T-helper 17 cell (primary cell): Measurements from ENCODE around the gene TMEM192. TPM values are rescaled to one million over a fixed set of nuclear protein-coding genes. Genes with fewer than 3 reads are reported as not detected.
"Not testable (repeated sequence)": the region's sequence is repeated elsewhere in the genome, so short reads cannot be mapped to it uniquely, and the experiment has no call there.

ENCODE experiments used
- ATAC-seq: fragments of 150-1000 bp; cut with Tn5 transposase; 2 replicates; pipeline ENCODE4 v1.10.0; 2021; ENCODE audit warnings: mild to moderate bottlenecking, moderate library complexity
- DNase-seq, 3 donors: peaks; one replicate each; pipeline versions ENCODE4 v3.0.0 to v3.0.0-alpha.2; 2020 to 2021
- H3K9me3 ChIP-seq: one replicate; pipeline ENCODE4 v1.7.0; 2013; ENCODE audit warnings: low read length, mild to moderate bottlenecking; ENCODE audit not compliant: control insufficient read depth, poor library complexity, severe bottlenecking
- H3K27ac Mint-ChIP-seq: one replicate; pipeline ENCODE4 v1.8.0; 2022; ENCODE audit warnings: mild to moderate bottlenecking, moderate library complexity, mixed read lengths
- H3K27me3 Mint-ChIP-seq: one replicate; pipeline ENCODE4 v1.8.0; 2022; ENCODE audit warnings: mixed read lengths
- H3K36me3 Mint-ChIP-seq: one replicate; pipeline ENCODE4 v1.8.0; 2022; ENCODE audit warnings: low read depth, mixed read lengths
- H3K4me1 Mint-ChIP-seq: one replicate; pipeline ENCODE4 v1.8.0; 2022; ENCODE audit warnings: mild to moderate bottlenecking, mixed read lengths
- H3K4me3 Mint-ChIP-seq: one replicate; pipeline ENCODE4 v1.8.0; 2022; ENCODE audit warnings: mild to moderate bottlenecking, moderate library complexity, mixed read lengths
- total RNA-seq, 4 donors: library from RNA in 2 of 4; stranded (reverse) in 2 of 4; gene quantifications; one replicate each; pipeline ENCODE4 v1.2.3 and lab custom pipeline; 2022 to 2026

Gene TMEM192
- total RNA-seq, 2 donors from 2014 or later: 6.7 to 7.0 TPM

- not testable (repeated sequence) for H3K27ac Mint-ChIP-seq, H3K4me3 Mint-ChIP-seq, H3K36me3 Mint-ChIP-seq, H3K4me1 Mint-ChIP-seq, H3K9me3 ChIP-seq, DNase-seq, ATAC-seq
- peaks cover 46% of the 10 kb centered on the region for H3K27me3 Mint-ChIP-seq
Observed at GRCh38 chr4:165125869-165126499, 13.3 kb upstream of the TMEM192 start.

- peaks cover 45% of the 10 kb centered on the region for H3K27me3 Mint-ChIP-seq
- no peak overlapping the region for H3K27ac Mint-ChIP-seq
- no peaks in the 10 kb centered on the region for H3K4me1 Mint-ChIP-seq
- H3K36me3 Mint-ChIP-seq: peaks cover 8% of the 10 kb centered on the region
- no peak overlapping the region for H3K4me3 Mint-ChIP-seq
- DNase-seq (no peak), ATAC-seq (no peak)
- H3K9me3 ChIP-seq: no peaks in the 10 kb centered on the region
Observed at GRCh38 chr4:165124488-165124887, 11.8 kb upstream of the TMEM192 start.

GRCh38 chr4:165118256-165118909 lies 5.7 kb upstream of the TMEM192 start:
- peaks cover 3% of the 10 kb centered on the region for H3K36me3 Mint-ChIP-seq
- H3K9me3 ChIP-seq: no peaks in the 10 kb centered on the region
- peaks cover 21% of the 10 kb centered on the region for H3K27me3 Mint-ChIP-seq
- H3K27ac Mint-ChIP-seq: no peak overlapping the region
- H3K4me1 Mint-ChIP-seq: no peaks in the 10 kb centered on the region
- no peak overlapping the region for H3K4me3 Mint-ChIP-seq
- no peak for DNase-seq
- no peak for ATAC-seq

- DNase-seq (no peak), ATAC-seq (no peak)
- H3K36me3 Mint-ChIP-seq: no peaks in the 10 kb centered on the region
- H3K4me1 Mint-ChIP-seq: peaks cover 8% of the 10 kb centered on the region
- H3K9me3 ChIP-seq: no peaks in the 10 kb centered on the region
- H3K27ac Mint-ChIP-seq: no peak overlapping the region
- no peak overlapping the region for H3K4me3 Mint-ChIP-seq
- H3K27me3 Mint-ChIP-seq: peaks cover 17% of the 10 kb centered on the region
Observed at GRCh38 chr4:165115301-165115700, 2.6 kb upstream of the TMEM192 start.

GRCh38 chr4:165111906-165112367 lies 723 bp downstream of the TMEM192 start:
- Mint-ChIP-seq H3K4me3 (peak overlapping the region; percentile 95), H3K36me3 (peaks cover 3% of the 10 kb centered on the region), H3K27me3 (peaks cover 5% of the 10 kb centered on the region), H3K27ac (peak overlapping the region; percentile 89), H3K4me1 (peaks cover 24% of the 10 kb centered on the region)
- no peaks in the 10 kb centered on the region for H3K9me3 ChIP-seq
- DNase-seq (no peak), ATAC-seq (no peak)

GRCh38 chr4:165106518-165106917 lies 6.1 kb downstream of the TMEM192 start:
- Mint-ChIP-seq H3K36me3 (peaks cover 3% of the 10 kb centered on the region), H3K4me3 (no peak overlapping the region), H3K27me3 (no peaks in the 10 kb centered on the region), H3K4me1 (peaks cover 27% of the 10 kb centered on the region), H3K27ac (peak overlapping the region; percentile 71)
- DNase-seq (no peak), ATAC-seq (no peak)
- no peaks in the 10 kb centered on the region for H3K9me3 ChIP-seq

GRCh38 chr4:165101641-165102040 lies 11.0 kb downstream of the TMEM192 start:
- H3K9me3 ChIP-seq: no peaks in the 10 kb centered on the region
- ATAC-seq (no peak), DNase-seq (no peak)
- Mint-ChIP-seq H3K27ac (no peak overlapping the region), H3K4me1 (peaks cover 11% of the 10 kb centered on the region), H3K27me3 (no peaks in the 10 kb centered on the region), H3K4me3 (no peak overlapping the region), H3K36me3 (no peaks in the 10 kb centered on the region)

- ATAC-seq: no peak
- no peak for DNase-seq
- H3K4me3 Mint-ChIP-seq: no peak overlapping the region
- no peaks in the 10 kb centered on the region for H3K4me1 Mint-ChIP-seq
- no peaks in the 10 kb centered on the region for H3K27me3 Mint-ChIP-seq
- no peak overlapping the region for H3K27ac Mint-ChIP-seq
- no peaks in the 10 kb centered on the region for H3K36me3 Mint-ChIP-seq
- H3K9me3 ChIP-seq: no peaks in the 10 kb centered on the region
Observed at GRCh38 chr4:165096776-165097175, 15.9 kb downstream of the TMEM192 start.

- Mint-ChIP-seq H3K4me1 (no peaks in the 10 kb centered on the region), H3K36me3 (no peaks in the 10 kb centered on the region), H3K4me3 (no peak overlapping the region), H3K27ac (no peak overlapping the region), H3K27me3 (no peaks in the 10 kb centered on the region)
- H3K9me3 ChIP-seq: no peaks in the 10 kb centered on the region
- DNase-seq: no peak
- ATAC-seq: no peak
Observed at GRCh38 chr4:165095291-165095690, 17.4 kb downstream of the TMEM192 start.

GRCh38 chr4:165094873-165095272 lies 17.8 kb downstream of the TMEM192 start:
- H3K36me3 Mint-ChIP-seq: no peaks in the 10 kb centered on the region
- no peak for DNase-seq
- H3K27me3 Mint-ChIP-seq: no peaks in the 10 kb centered on the region
- no peaks in the 10 kb centered on the region for H3K4me1 Mint-ChIP-seq
- H3K9me3 ChIP-seq: no peaks in the 10 kb centered on the region
- peak overlapping the region; percentile 43 for H3K27ac Mint-ChIP-seq
- no peak for ATAC-seq
- no peak overlapping the region for H3K4me3 Mint-ChIP-seq

- H3K27ac Mint-ChIP-seq, H3K27me3 Mint-ChIP-seq, H3K4me1 Mint-ChIP-seq, H3K4me3 Mint-ChIP-seq, H3K9me3 ChIP-seq, H3K36me3 Mint-ChIP-seq, ATAC-seq, DNase-seq: not testable (repeated sequence)
Observed at GRCh38 chr4:165092187-165092586, 20.5 kb downstream of the TMEM192 start.

- Mint-ChIP-seq H3K27ac (no peak overlapping the region), H3K36me3 (peaks cover 9% of the 10 kb centered on the region), H3K27me3 (no peaks in the 10 kb centered on the region), H3K4me3 (no peak overlapping the region), H3K4me1 (peaks cover 5% of the 10 kb centered on the region)
- DNase-seq (no peak), ATAC-seq (no peak)
- H3K9me3 ChIP-seq: no peaks in the 10 kb centered on the region
Observed at GRCh38 chr4:165088366-165088765, 24.3 kb downstream of the TMEM192 start.

- DNase-seq: no peak
- H3K9me3 ChIP-seq: no peaks in the 10 kb centered on the region
- no peak for ATAC-seq
- H3K27ac Mint-ChIP-seq: peak overlapping the region; percentile 27
- no peaks in the 10 kb centered on the region for H3K27me3 Mint-ChIP-seq
- no peak overlapping the region for H3K4me3 Mint-ChIP-seq
- H3K36me3 Mint-ChIP-seq: peaks cover 9% of the 10 kb centered on the region
- H3K4me1 Mint-ChIP-seq: peaks cover 5% of the 10 kb centered on the region
Observed at GRCh38 chr4:165085946-165086345, 26.7 kb downstream of the TMEM192 start.

- not testable (repeated sequence) for DNase-seq, H3K36me3 Mint-ChIP-seq, H3K9me3 ChIP-seq, H3K27me3 Mint-ChIP-seq, H3K4me1 Mint-ChIP-seq, H3K27ac Mint-ChIP-seq, H3K4me3 Mint-ChIP-seq, ATAC-seq
Observed at GRCh38 chr4:165084787-165085186, 27.9 kb downstream of the TMEM192 start.
